AG04449 (cell line): Measurements from ENCODE around the gene RAB44.

Experiments used
- CTCF ChIA-PET: fragments of 350-600 bp; formaldehyde crosslinking; extraction: SDS; loops from one replicate; lab custom pipeline; 2021; ENCODE audit warnings: antibody characterized with exemption; lab: Yijun Ruan, JAX
- POLR2A ChIA-PET: fragments of 400-600, 350-600 bp; formaldehyde crosslinking; extraction: SDS; loops from one replicate; lab custom pipeline; 2020; ENCODE audit warnings: antibody characterized with exemption, inconsistent platforms; lab: Yijun Ruan, JAX
- DNase-seq: peaks from one replicate; pipeline ENCODE4 v3.0.0-alpha.2; 2010; ENCODE audit warnings: low read depth, low spot score
- H3K4me3 ChIP-seq: 2 replicates; pipeline ENCODE4 v1.5.1; 2011; ENCODE audit warnings: low read depth, mild to moderate bottlenecking, control low read depth, low read length
- TF ChIP-seq, protein P1 (sequence below): IDR thresholded peaks from one replicate; pipeline ENCODE4 v1.5.1; 2011; ENCODE audit warnings: mild to moderate bottlenecking, moderate library complexity, low read length, control low read depth, inconsistent platforms; ENCODE audit not compliant: insufficient read depth; ENCODE audit errors: missing control alignments

RAB44 gene

DNA sequence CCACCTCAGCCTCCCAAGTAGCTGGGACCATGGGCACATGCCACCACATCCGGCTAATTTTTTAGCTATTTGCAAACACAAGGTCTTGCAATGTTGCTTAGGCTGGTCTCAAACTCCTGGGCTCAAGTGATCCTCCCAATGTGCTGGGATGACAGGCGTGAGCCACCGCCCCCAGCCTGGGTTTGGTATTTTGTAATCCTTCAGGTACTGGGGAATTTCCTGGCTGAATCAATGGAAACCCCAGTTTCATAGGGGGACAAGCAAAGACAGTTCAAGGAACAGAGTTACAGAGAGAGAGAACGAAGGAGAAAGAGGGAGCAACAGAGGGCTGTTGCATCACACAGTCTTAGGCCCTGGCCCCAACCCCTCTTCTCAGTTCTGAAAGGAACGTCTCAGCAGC is 35.7 kb downstream of the RAB44 start:
- no peak for DNase-seq
- no peak overlapping the region for H3K4me3 ChIP-seq
- ChIA-PET CTCF (interaction anchor here (0.6 to 4.6 kb wide), 10 partner anchors 10 to 119 kb away, joined by 3 to 34 read pairs (median 5); no protein-coding TSS in a partner anchor), POLR2A (interaction anchor here (0.6 kb wide), 1 partner anchor 405 kb away, joined by 3 read pairs; no protein-coding TSS in a partner anchor)
- TF ChIP-seq, protein P1, sequence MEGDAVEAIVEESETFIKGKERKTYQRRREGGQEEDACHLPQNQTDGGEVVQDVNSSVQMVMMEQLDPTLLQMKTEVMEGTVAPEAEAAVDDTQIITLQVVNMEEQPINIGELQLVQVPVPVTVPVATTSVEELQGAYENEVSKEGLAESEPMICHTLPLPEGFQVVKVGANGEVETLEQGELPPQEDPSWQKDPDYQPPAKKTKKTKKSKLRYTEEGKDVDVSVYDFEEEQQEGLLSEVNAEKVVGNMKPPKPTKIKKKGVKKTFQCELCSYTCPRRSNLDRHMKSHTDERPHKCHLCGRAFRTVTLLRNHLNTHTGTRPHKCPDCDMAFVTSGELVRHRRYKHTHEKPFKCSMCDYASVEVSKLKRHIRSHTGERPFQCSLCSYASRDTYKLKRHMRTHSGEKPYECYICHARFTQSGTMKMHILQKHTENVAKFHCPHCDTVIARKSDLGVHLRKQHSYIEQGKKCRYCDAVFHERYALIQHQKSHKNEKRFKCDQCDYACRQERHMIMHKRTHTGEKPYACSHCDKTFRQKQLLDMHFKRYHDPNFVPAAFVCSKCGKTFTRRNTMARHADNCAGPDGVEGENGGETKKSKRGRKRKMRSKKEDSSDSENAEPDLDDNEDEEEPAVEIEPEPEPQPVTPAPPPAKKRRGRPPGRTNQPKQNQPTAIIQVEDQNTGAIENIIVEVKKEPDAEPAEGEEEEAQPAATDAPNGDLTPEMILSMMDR, result no peak

DNA sequence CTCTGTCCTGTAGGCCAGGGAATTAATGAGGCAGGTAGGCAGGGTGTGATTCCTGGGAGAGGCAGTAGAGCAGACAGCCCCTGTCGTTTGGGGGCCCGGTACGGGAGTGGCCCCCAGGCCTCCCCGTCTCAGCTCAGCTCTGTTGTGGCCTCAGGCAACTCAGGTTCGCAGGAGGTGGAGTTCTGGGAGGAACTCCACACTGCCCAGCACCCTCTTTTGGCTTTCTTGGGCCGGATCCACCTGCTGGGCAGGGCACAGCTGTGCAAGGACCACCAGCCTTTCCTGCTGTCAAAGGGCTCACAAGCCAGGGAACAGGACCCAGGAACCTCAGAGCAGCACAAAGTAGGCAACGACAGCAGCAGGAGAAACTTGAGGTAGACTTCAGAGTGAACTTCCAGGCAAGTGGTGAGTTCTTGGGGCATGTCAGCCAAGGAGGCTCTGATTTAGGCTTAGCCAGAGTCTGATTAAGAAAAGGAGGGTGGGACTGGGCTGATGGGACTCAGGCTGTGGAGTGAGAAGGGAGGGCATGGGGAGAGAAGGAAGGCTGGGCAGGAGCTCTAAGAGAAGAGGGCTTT is 36.9 kb downstream of the RAB44 start:
- ChIA-PET POLR2A (no interaction called here), CTCF (interaction anchor here (1.0 to 6.6 kb wide), 7 partner anchors 10 to 438 kb away, joined by 3 to 35 read pairs (median 17); no protein-coding TSS in a partner anchor)
- DNase-seq, result no peak
- H3K4me3 ChIP-seq, result peak overlapping the region; percentile 42
- TF ChIP-seq, protein P1, result no peak

DNA sequence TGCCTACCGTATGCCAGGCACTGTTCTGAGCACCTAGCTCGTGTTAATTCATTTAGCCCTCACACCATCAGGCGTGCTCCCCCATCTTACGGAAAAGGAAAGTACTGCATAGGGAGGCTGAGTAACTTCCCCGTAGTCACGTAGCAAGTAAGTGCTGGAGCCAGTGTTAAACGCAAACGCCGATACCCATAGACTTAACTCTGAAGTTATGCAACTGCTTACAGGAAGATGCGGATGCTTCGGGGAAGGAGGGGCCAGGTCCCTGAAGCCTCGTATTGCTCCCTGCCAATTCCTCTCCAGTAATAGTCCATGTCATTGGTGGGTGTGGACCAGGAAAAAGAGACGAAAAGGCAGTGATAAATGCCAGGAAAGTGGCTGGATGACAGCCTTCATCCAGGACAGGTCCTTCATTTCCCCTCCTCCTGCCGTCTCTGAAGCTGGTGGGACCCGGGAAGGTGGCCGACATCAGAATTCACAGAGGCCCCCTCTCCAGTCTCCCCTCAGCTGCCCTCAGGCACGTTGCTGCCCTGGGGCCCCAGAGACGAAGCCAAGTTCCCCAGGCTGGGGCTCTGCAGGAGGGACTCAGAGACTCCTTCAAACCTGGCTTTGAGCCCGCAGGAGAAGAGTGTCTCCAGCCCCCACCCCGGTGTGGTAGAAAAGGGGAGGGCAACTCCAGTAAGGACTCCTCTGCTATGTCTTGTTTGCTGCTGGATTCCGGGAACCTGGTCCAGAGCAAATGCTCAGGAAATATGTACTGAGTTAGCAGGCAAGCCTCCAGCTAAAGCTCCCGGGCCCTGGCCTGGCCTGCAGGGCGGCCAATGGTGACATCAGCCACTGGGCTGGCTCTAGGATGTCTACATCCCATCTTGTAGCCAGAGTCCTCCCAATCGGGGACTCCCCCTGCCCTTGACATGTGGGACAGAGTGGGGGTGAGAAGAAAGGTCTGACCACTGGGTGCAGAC is 37.8 kb downstream of the RAB44 start:
- POLR2A ChIA-PET, result no interaction called here
- peak overlapping the region; percentile 42 for H3K4me3 ChIP-seq
- TF ChIP-seq, protein P1, result peak; percentile 23
- CTCF ChIA-PET, result interaction anchor here (0.9 to 6.6 kb wide), 10 partner anchors 9 to 437 kb away, joined by 3 to 35 read pairs (median 6); no protein-coding TSS in a partner anchor
- peak; percentile 91 for DNase-seq

DNA sequence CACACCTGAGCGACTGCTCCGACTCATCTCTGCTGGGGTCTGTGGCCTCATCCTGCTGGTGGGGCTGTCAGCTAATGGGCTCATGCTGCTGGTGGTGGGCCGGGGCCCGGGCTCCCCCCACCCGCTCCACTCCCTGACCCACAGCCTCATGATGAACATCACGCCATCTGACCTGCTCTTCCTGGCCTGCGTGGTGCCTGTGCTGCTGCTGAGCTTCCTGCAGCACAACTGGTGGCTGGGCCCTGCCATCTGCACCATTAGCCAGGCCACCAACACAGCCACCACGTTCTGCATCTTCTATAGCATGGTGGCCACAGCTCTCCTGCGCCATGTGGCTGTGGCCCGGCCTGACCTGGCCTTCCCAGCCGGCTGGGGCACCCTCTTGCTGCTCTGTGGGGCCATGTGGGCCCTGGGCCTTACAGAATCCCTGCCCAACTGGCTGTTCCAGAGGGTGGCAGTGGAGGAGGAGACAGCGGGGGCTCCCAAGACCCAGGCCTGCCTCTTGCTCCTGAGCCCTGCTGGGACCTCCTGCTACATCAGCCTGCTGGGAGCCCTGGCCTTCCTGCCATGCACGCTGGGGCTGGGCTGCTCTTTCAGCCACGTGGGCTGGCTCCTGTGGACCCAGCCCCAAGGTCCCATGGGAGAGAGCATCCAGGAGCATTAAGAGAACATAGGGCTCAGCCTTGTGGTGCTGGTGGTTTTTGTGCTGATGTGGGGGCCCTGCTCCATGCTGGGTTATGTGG is 39.6 kb downstream of the RAB44 start:
- no peak overlapping the region for H3K4me3 ChIP-seq
- DNase-seq, result no peak
- TF ChIP-seq, protein P1, result no peak
- ChIA-PET CTCF (interaction anchor here (1.9 to 6.6 kb wide), 4 partner anchors 18 to 122 kb away, joined by 5 to 35 read pairs (median 18); no protein-coding TSS in a partner anchor), POLR2A (no interaction called here)

DNA sequence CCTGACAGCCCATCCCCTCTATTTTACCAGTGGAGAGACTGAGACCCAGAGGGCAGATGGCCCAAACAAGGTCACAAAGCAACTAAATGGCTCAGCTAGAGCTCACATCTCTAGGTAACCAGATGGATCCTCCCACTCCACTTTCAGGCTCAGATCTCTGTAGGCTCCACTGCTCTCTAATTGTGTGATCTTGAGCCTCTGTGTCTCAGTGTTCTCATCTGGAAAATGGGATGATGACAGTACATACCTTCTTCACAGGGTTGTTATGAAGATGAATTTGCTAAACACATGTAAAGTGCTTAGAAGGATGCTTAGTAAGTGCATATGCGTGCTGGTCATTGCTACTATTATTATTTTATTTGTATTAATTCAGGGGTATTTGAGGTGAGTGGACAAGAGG is 40.5 kb downstream of the RAB44 start:
- H3K4me3 ChIP-seq, result no peak overlapping the region
- no peak for DNase-seq
- ChIA-PET CTCF (interaction anchor here (4.6 to 6.6 kb wide), 2 partner anchors 22 to 123 kb away, joined by 17 to 35 read pairs; no protein-coding TSS in a partner anchor), POLR2A (no interaction called here)
- TF ChIP-seq, protein P1, result no peak
